ENCODE data around the gene UNC119.

UNC119 gene

DNA sequence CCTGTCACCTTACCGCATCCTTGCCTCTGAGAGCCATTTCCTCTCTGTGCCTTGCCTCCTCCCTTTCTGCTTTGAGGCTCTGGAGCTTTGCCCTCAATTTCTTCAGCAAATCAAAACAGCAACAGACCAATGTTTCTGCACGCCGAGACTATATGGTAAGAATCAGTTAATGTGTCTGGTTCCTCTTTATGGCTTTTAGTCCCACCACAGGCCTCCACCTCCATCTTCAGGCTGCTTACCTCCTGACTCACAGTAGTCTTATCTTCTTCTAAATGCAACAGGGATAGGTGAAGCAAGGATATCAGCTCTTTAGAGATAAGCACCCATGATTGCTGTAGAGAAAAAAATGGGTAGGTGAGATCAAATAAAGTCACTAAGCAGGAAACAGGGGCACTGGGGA, 33.4 kb upstream of the UNC119 start:
- DNase-seq (ENCODE audit: low read depth in 2 of 2), result no peak
- H3K4me3 ChIP-seq (replicated peaks in 1 of 2; ENCODE audit: low read depth in 2 of 2, low read length in 2 of 2), result no peak overlapping the region
- TF ChIP-seq, protein P1, sequence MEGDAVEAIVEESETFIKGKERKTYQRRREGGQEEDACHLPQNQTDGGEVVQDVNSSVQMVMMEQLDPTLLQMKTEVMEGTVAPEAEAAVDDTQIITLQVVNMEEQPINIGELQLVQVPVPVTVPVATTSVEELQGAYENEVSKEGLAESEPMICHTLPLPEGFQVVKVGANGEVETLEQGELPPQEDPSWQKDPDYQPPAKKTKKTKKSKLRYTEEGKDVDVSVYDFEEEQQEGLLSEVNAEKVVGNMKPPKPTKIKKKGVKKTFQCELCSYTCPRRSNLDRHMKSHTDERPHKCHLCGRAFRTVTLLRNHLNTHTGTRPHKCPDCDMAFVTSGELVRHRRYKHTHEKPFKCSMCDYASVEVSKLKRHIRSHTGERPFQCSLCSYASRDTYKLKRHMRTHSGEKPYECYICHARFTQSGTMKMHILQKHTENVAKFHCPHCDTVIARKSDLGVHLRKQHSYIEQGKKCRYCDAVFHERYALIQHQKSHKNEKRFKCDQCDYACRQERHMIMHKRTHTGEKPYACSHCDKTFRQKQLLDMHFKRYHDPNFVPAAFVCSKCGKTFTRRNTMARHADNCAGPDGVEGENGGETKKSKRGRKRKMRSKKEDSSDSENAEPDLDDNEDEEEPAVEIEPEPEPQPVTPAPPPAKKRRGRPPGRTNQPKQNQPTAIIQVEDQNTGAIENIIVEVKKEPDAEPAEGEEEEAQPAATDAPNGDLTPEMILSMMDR (IDR thresholded peaks at IDR 0.05; ENCODE audit: low read depth, low read length), result no peak

DNA sequence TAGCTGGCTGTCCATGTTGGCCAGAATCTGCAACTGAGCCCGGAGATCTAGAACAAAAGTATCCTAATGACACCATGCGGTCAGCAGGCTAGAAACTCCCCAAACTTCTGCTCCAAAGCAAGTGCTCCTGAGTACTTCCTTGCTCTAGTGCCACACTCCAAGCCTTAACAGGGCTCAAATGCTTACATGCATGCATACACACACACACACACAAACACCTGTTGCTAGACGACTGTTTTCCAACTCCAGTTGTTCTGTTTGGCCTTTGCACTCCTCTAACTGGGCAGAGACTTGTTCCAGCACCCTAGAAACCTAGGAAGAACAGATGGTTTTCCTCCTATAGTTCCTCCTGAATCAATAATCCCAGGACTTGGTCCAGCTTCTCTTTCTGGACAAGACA, 32.0 kb upstream of the UNC119 start:
- no peak for DNase-seq (ENCODE audit: low read depth in 2 of 2)
- TF ChIP-seq, protein P1 (IDR thresholded peaks at IDR 0.05; ENCODE audit: low read depth, low read length), result no peak
- H3K4me3 ChIP-seq (replicated peaks in 1 of 2; ENCODE audit: low read depth in 2 of 2, low read length in 2 of 2), result no peak overlapping the region

DNA sequence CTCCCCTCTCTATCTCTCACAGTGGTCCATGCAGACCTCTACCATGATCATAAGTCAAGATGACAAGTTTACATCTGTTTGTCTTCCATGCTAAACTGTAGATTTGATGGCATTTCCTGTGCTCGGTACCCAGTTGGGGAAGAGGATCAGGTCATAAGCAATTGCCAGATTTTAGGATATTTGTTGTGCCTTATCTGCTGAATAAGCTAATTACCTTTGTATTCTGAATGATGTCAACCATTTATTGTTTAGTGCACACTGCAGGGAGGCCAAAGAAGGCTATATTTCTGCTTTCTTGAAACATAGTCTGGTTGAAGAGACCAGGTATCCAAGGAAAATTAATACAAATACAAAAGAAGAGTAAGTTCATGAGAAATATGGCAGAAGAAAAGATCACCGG, 30.1 kb upstream of the UNC119 start:
- TF ChIP-seq, protein P1 (IDR thresholded peaks at IDR 0.05; ENCODE audit: low read depth, low read length), result no peak

DNA sequence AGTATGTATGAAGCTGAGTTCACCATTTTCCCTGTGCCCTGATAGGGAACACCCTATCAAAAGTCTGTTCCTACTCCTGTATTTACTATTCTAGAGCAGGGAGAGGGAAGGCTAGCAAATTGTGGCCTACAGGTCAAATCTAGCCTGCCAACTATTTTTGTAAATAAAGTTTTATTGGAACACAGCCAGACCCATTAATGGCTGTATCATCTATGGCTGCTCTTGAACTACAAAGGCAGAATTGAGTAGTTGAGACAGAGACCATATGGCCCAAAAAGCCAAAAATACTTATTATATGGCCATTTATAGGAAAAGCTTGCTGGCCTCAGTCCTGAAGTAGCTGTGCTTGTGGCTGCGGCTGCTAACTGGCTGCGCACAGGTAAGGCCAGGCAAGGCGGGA, 28.5 kb upstream of the UNC119 start:
- TF ChIP-seq, protein P1 (IDR thresholded peaks at IDR 0.05; ENCODE audit: low read depth, low read length), result no peak
- no peak overlapping the region for H3K4me3 ChIP-seq (replicated peaks in 1 of 2; ENCODE audit: low read depth in 2 of 2, low read length in 2 of 2)
- DNase-seq (ENCODE audit: low read depth in 2 of 2), result no peak

More for the DNA sequence above, 30.1 kb upstream of the UNC119 start:
- no peak for DNase-seq (ENCODE audit: low read depth in 2 of 2)
- no peak overlapping the region for H3K4me3 ChIP-seq (replicated peaks in 1 of 2; ENCODE audit: low read depth in 2 of 2, low read length in 2 of 2)

DNA sequence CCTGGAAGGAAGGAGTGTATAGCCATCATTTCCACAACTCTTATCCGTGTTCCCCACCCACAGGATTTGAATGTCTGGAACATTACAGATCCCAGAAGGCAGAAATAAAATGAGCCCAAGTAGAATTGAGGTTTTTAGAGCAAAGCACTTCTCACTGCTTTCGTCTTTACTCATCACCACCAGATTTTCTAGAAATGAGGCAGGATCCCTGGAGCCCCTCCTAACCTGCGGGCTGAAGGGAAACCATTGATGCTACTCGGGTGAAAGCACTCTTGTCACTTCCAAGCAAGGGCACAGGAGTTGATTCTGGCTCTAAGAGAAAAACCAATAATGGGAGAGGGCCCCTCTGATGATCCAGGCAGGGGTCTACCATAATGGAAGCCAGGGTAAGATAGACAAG, 27.1 kb upstream of the UNC119 start:
- no peak overlapping the region for H3K4me3 ChIP-seq (replicated peaks in 1 of 2; ENCODE audit: low read depth in 2 of 2, low read length in 2 of 2)
- TF ChIP-seq, protein P1 (IDR thresholded peaks at IDR 0.05; ENCODE audit: low read depth, low read length), result no peak
- DNase-seq (ENCODE audit: low read depth in 2 of 2), result no peak

DNA sequence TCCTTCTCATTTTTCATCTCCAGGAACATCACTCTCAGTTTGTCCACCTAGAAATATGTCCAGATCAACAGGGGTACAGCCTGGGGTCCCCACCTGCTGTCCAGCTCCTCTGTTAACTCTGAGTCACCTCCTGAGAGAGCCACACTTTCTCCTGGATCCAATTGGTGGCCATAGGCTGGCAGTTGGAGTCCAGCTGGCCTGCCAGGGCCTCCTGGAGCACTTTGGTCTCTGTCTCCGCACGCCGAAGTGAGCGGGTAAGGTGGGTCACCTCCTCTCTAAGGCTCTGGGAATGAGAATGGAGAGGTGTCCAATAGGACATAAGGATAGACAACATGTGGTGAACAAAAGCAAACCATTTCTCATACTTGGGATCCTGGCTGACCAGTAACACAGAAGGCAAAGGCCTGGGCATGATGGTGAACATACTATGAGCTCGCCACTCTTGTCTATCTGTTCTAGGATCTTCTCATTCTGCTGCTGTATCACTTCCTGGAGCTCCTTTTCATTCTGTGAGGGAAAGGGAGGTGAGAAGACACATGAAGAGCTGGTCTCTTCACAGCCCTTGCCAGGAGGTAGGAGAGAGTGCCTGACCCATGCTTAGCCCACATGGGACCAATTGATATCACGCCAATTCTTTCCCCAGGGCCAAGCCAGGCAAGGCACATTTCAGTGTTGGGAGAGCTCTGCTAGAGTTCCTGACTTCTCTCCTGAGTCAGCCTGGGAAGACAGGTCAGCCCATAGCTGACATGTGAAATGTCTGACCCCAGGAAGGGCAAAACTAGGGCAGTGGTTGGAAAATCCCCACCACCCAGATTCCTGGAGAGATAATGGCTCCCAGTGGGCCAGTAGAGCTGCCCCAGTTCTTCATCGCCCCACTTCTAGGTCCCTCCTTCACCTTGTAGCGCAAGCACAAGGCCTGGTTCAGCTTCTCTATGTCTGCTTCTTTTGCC, 26.1 kb upstream of the UNC119 start:
- TF ChIP-seq, protein P1 (IDR thresholded peaks at IDR 0.05; ENCODE audit: low read depth, low read length), result no peak
- DNase-seq (ENCODE audit: low read depth in 2 of 2), result no peak
- no peak overlapping the region for H3K4me3 ChIP-seq (replicated peaks in 1 of 2; ENCODE audit: low read depth in 2 of 2, low read length in 2 of 2)
